ENCODE measurements around the gene PLEKHD1.
"Not testable (repeated sequence)": the region's sequence is repeated elsewhere in the genome, so short reads cannot be mapped to it uniquely, and the experiment has no call there.

Gene PLEKHD1

DNA sequence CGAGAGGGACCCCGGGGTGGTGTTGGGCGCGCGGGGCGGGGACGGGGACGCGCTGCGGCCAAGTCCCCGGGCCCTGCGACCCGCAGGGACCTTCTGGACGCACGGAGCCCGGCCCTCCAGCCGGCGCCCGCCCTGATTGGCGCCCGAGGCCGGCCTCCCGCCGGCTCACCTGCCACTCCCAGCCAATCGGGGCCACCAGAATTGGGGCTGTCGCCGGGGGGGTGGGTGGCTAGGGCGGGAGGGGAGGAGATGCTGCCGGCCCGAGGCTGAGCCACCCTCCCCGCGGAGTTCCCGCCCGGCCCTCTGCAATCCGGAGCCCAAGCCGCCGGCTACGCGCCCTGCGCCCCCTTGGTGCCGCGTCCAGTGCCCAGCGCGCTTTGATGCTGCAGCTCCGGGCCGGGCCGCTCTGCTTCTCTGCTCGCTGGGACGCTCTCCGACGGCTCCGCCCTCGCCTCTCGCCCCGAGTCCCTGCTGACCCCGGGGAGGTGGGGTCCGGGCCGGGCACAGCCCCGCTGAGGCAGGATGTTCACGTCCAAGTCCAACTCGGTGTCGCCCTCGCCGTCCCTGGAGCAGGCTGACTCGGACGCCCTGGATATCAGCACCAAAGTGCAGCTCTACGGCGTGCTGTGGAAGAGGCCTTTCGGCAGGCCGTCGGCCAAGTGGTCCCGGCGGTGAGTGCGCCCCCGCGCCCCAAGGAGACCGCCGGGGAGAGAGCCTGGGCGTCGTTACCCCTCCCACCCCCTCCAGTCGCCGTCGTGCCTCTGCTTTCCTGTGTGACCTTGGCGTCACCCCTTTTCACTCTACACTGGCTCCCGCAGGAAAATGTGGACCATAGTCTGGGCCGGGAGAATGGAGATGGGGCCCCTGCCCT is at the start of gene PLEKHD1:
TSS of gene PLEKHD1 (plus strand) at position 285 of the 871 bp plus-strand sequence. CDS start at position 523, 238 bp downstream.
- peak; percentile 99 for DNase-seq (ENCODE audit: low spot score)

DNA sequence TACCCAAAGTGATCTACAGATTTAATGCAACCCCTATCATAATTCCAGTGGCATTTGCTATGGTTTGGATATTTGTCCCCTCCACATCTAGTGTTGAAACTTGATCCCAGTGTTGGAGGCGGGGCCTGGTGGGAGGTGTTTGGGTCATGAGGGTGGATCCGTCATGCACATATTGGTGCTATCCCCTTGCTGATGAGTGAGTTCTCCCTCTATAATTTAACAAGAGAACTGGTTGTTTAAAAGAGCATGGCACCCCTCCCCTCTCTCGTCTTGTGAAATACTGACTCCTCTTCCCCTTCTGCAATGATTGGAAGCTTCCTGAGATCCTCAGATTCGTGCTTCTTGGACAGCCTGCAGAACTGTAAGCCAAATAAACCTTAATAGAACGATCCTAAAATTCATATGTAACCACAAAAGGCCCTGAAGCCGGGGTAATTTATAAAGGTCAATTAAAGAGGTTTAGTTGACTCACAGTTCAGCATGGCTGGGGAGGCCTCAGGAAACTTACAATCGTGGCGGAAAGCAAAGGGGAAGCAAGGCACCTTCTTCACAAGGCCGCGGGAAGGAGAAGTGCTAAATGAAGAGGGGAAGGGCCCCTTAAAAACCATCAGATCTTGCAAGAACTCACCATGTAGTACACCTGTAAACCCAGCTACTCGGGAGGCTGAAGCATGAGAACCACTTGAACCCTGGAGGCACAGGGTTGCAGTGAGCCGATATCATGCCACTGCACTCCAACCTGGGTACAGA is 44.8 kb upstream of the PLEKHD1 start:
- peak; percentile 44 for DNase-seq (ENCODE audit: low spot score)

DNA sequence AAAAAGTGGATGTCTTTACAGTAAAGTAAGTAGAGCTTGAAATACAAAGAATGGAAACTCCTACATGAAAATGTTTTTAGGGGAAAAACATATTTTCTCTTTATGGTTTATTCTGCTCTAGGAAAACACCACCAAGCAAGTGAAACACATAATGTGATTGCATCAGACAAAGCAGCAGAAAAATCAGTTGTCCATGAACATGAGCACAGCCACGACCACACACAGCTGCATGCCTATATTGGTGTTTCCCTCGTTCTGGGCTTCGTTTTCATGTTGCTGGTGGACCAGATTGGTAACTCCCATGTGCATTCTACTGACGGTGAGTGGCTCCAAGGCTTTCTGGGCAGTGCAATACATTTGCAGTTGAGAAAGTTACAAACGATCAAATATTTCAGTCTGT is 42.6 kb upstream of the PLEKHD1 start:
- no peak for DNase-seq (ENCODE audit: low spot score)

DNA sequence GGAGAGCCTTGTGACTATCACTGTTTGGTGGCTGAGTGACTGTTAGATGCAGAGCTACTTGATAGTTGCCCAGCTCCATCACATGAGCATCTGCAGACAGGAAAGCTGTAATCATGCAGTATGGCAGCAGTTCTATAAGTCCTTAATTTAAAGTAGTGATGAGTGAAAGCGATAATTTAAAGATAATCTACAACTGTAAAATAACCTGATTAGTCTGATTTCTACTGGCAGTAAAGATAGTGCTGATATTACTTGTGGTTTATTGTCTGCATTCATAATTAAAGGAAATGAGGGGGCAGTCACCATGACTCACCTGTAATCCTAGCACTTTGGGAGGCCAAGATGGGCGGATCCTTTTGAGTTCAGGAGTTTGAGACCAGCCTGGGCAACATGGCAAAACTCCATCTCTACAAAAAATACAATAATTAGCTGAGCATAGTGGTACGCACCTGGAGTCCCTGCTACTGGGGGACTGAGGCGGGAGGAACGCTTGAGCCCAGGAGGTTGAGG is 41.2 kb upstream of the PLEKHD1 start:
- no peak for DNase-seq (ENCODE audit: low spot score)

DNA sequence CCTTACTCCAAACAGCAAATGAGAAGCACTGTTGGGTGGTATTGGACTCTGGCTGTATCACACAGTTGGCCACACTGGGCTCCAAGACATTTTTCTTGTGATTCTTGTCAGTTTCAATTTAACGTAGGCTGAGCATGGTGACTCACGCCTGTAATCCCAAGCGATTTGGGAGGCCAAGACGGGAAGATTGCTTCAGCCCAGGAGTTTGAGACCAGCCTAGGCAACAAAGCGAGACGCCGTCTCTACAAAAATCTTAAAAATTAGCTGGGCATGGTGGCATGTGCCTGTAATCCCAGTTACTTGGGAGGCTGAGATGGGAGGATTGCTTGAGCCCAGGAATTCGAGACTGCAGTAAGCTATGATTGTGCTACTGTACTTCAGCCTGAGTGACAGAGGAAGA is 35.3 kb upstream of the PLEKHD1 start:
- no peak for DNase-seq (ENCODE audit: low spot score)

DNA sequence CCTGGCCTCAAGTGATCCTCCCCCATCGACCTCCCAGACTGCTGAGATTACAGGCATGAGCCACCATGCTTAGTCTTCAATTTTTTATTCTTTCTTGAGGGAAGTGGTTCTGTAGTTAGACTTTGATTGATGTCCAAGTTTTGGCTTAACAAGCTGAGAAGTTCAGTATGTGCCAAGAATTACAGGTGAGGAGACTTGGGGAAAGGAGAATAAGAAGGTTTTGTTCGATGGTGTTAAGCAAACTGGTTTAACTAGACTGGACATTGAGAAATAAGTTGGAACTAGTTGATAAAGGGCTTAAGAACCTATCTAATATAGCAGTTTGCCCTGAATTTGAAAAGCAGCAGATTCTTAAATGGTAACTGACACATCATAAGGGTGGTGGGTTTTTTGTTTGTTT is 32.6 kb upstream of the PLEKHD1 start:
- DNase-seq (ENCODE audit: low spot score) = no peak

DNA sequence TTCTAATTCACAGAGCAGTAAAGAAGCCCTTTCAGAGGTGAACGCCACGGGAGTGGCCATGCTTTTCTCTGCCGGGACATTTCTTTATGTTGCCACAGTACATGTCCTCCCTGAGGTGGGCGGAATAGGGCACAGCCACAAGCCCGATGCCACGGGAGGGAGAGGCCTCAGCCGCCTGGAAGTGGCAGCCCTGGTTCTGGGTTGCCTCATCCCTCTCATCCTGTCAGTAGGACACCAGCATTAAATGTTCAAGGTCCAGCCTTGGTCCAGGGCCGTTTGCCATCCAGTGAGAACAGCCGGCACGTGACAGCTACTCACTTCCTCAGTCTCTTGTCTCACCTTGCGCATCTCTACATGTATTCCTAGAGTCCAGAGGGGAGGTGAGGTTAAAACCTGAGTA is 26.2 kb upstream of the PLEKHD1 start:
- DNase-seq (ENCODE audit: low spot score) = no peak

GRCh38 chr14:69459122-69459521 is 25.4 kb upstream of the PLEKHD1 start:
- DNase-seq (ENCODE audit: low spot score) = no peak

DNA sequence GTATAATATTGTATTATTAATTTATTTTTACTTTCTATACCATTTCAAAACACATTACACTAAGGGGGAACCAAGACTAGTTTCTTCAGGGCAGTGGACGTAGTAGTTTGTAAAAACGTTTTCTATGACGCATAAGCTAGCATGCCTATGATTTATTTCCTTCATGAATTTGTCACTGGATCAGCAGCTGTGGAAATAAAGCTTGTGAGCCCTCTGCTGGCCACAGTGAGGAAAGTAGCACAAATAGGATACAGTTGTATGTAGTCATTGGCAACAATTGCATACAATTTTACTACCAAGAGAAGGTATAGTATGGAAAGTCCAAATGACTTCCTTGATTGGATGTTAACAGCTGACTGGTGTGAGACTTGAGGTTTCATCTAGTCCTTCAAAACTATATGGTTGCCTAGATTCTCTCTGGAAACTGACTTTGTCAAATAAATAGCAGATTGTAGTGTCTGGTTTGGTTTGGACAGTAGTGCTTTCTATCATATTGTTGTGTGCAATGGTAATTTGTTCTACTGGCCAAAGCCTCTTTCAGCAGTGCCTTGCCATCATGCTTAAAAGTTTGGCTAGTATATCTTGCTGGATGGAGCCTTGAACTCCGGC is 24.3 kb upstream of the PLEKHD1 start:
- DNase-seq (ENCODE audit: low spot score) = peak; percentile 50

- DNase-seq (ENCODE audit: low spot score) = no peak
Measured at GRCh38 chr14:69464379-69464778, 20.1 kb upstream of the PLEKHD1 start.

- no peak for DNase-seq (ENCODE audit: low spot score)
Measured at GRCh38 chr14:69464829-69465228, 19.7 kb upstream of the PLEKHD1 start.

DNA sequence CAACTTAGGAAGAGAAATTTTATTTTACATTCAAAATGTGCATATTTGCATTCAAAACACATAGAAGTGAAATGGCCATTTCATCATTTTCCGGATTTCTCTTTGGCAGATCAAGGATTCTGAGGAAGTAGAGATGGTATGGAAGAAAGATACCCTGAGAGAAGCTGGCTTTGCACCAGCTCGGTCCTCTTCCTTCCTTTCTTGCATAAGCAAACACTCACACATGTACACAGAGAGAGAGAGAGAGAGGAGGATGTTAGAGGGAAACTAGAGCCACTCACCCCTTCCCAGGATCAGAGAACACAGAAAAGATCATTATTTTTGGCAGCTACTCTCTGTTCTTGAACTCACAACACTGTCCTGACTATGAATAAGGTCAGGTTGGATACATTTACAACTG is 15.6 kb upstream of the PLEKHD1 start:
- DNase-seq (ENCODE audit: low spot score) = no peak

DNA sequence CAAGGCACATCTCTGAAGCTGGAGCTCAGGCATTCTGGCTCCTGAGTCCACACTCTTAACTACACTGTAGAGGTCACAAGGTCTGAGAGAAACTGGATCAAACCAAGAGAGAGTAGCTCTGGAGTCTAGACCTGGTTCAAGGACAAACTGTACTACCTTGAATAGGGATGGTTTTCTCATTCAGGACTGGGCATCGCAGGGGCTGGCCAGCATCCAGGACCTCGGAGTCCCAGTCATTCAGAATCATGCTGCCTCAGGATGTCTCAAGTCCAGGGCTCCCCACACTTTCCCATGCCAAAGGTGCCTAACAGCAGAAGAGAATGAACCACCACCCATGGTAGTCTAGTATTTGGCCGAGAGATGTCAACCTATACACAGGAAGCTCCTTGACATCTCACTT is 13.1 kb upstream of the PLEKHD1 start:
- DNase-seq (ENCODE audit: low spot score) = no peak

DNA sequence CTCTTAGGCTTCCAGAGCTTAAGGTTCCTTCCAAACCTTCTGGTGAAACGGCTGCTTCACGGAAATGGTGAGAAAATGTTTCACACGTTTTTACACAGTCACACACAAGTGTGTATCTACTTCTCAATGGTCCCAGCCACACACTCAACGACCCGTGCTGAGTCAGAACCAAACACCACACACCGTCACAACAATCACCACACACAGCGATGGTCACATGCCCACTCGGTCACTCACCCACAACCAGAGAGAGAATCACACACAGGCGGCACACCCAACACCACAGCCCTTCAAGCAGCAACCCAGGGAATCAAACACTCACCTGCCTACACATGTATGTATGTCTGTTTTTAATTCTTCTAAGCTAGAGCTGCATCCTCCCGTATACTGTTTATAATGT is 12.6 kb upstream of the PLEKHD1 start:
- DNase-seq (ENCODE audit: low spot score) = no peak

DNA sequence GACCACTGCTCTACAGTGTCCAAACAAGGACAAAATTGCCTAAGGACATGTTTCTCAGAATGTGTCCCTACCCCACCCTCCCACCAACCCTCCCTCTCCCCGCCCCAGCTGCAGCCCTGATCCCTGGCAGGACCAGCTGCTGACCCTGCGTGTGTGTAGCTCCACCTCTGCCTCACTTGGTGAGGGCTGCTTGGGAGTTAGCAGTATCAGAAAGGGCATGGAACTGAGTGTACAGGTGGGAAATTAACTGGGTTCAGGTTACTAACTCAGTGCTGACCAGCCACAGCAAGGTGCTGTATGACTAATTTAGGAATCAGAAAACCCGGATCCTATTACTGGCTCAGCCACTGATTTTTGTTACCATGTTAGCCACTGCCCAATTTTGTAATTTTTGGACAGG is 11.3 kb upstream of the PLEKHD1 start:
- peak; percentile 37 for DNase-seq (ENCODE audit: low spot score)

GRCh38 chr14:69473946-69474345 is 10.6 kb upstream of the PLEKHD1 start:
- DNase-seq (ENCODE audit: low spot score) = no peak

DNA sequence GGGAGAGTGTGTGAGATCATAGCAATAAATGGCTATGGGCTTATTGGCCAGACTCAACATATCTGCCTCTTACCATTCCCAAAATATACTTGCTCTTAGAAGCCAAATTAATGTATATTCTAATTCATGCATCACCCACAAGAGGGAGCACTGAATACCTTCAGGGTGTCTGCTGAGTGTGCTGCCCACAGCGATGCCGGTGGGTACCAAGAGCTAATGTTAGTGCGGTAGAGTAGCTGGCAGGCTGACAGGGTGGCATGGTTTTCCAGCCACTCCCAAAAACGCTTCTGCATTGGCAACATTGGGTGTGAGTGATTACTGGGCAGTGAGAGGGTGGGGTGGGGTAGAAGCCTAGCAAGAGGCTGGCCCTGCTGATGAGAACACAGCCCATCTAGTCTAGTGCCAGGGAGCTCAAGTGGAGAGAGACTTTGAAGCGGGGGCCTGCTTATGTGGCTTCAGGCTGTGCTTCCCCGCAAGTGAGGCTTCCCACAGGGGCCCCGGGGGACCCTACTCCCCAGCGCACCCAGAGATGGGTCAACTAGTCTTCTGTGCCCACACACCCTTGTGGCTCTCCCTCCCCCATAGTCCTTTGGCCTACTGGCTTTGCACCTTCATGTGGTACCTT is 9.2 kb upstream of the PLEKHD1 start:
- DNase-seq (ENCODE audit: low spot score) = peak; percentile 58

- DNase-seq (ENCODE audit: low spot score) = not testable (repeated sequence)
Measured at GRCh38 chr14:69476824-69477450, 7.6 kb upstream of the PLEKHD1 start.

- not testable (repeated sequence) for DNase-seq (ENCODE audit: low spot score)
Measured at GRCh38 chr14:69478055-69478454, 6.5 kb upstream of the PLEKHD1 start.

DNA sequence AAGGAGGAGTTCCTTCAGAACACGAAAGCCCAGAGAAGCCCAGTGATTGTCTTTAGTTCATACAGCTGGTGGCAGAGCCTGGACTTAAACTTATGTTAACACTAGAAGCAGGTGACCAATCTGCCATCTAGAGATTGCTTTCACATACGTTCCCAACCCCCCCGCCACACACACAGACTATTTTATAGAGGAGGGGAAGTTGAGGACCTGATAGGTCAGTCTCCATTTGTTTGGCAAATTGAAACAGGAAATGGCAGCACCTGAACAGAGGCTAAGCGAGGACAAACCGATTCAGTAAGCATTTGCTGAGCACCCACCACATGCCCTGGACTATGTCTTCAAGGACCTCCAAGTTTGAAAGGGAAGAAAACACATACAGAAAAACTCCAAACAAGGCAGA is 4.8 kb upstream of the PLEKHD1 start:
- DNase-seq (ENCODE audit: low spot score) = no peak

DNA sequence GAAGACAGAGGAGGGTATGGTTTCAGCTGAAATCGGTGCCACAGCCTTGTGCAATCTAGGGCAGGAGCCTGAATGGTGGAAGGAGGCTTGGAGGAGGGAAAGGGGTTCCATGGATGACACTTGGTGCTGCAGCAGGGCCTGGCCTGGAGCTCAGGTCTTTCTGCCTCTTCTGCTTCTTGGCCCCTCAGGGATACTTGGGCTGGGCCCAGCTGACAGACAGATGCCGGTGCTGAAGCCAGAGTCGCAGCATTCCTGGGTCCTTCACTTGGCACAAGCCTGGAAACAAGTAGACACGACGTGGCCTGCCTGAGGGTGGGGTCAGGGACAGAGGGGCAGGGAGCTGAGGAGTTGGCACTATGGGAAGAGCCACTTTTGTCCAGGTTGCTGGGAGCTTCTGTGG is 4.4 kb upstream of the PLEKHD1 start:
- DNase-seq (ENCODE audit: low spot score) = no peak
